Fibroblast of skin of left quadriceps (primary cell): ENCODE data around the gene TRPV5.

Source experiments
- DNase-seq, 2 experiments: peaks; one replicate each; pipeline ENCODE4 v3.0.0-alpha.2; 2013; ENCODE audit warnings: low read depth in 2 of 2

Gene TRPV5

GRCh38 chr7:142940966-142941535 lies 7.5 kb upstream of the TRPV5 start:
- no peak for DNase-seq

- no peak for DNase-seq
These were observed 5.8 kb upstream of the TRPV5 start, which contains the start of gene LLCFC1 for GRCh38 chr7:142939226-142939910. Gene LLCFC1 (plus strand): TSS chr7:142939484. CDS start chr7:142939622, 138 bp downstream.

- no peak for DNase-seq
These were observed 5.1 kb upstream of the TRPV5 start for GRCh38 chr7:142938611-142939010.

- no peak for DNase-seq
These were observed 2.5 kb upstream of the TRPV5 start for GRCh38 chr7:142935941-142936565.

GRCh38 chr7:142934056-142934455 lies 510 bp upstream of the TRPV5 start:
- DNase-seq: no peak

GRCh38 chr7:142933092-142933475 lies 462 bp downstream of the TRPV5 start:
- DNase-seq: no peak

GRCh38 chr7:142932386-142933091 lies 1.0 kb downstream of the TRPV5 start:
- no peak for DNase-seq

GRCh38 chr7:142930126-142930730 lies 3.3 kb downstream of the TRPV5 start:
- DNase-seq: no peak

GRCh38 chr7:142927949-142928348 lies 5.6 kb downstream of the TRPV5 start:
- DNase-seq: no peak

GRCh38 chr7:142927085-142927745 lies 6.3 kb downstream of the TRPV5 start:
- no peak for DNase-seq

- no peak for DNase-seq
These were observed 8.1 kb downstream of the TRPV5 start for GRCh38 chr7:142925413-142925812.

GRCh38 chr7:142923391-142923790 lies 10.2 kb downstream of the TRPV5 start:
- no peak for DNase-seq

GRCh38 chr7:142919656-142920055 lies 13.9 kb downstream of the TRPV5 start:
- DNase-seq: no peak

- no peak for DNase-seq
These were observed 14.6 kb downstream of the TRPV5 start for GRCh38 chr7:142918901-142919300.

GRCh38 chr7:142917447-142917846 lies 16.1 kb downstream of the TRPV5 start:
- no peak for DNase-seq

GRCh38 chr7:142916508-142916907 lies 17.0 kb downstream of the TRPV5 start:
- no peak for DNase-seq

- no peak for DNase-seq
These were observed 18.2 kb downstream of the TRPV5 start for GRCh38 chr7:142915315-142915714.

GRCh38 chr7:142914121-142914520 lies 19.4 kb downstream of the TRPV5 start:
- no peak for DNase-seq

GRCh38 chr7:142913566-142913965 lies 20.0 kb downstream of the TRPV5 start:
- no peak for DNase-seq

GRCh38 chr7:142913051-142913450 lies 20.5 kb downstream of the TRPV5 start:
- no peak for DNase-seq

- DNase-seq: no peak
These were observed 23.1 kb downstream of the TRPV5 start for GRCh38 chr7:142910481-142910880.

GRCh38 chr7:142910031-142910433 lies 23.5 kb downstream of the TRPV5 start:
- no peak for DNase-seq
